Esophagus squamous epithelium (tissue), 5 donors: ENCODE results near the gene LDLRAD4. TPM values are rescaled to one million over a fixed set of nuclear protein-coding genes. Genes with fewer than 3 reads are reported as not detected.

Experiments used
- DNase-seq: peaks from one replicate; lab custom pipeline; 2025; lab: John Stamatoyannopoulos, UW
- H3K27ac ChIP-seq, 4 donors: fragments of 200-600 bp; sonication (generic); one replicate each; pipeline ENCODE4 v1.5.1; 2016 to 2019; ENCODE audit warnings: mild to moderate bottlenecking in 1 of 4
- H3K27me3 ChIP-seq, 4 donors: fragments of 200-600 bp; sonication (generic); 1 replicate in 3 of 4; 2 replicates in 1 of 4; pipeline versions ENCODE4 v1.5.1 to v1.6.0; 2017 to 2021; ENCODE audit warnings: antibody characterized with exemption in 1 of 4
- H3K36me3 ChIP-seq, 3 donors: fragments of 200-600 bp; sonication (generic); one replicate each; pipeline ENCODE4 v1.5.1; 2016 to 2019
- H3K4me1 ChIP-seq, 3 donors: fragments of 200-600 bp; sonication (generic); one replicate each; pipeline ENCODE4 v1.5.1; 2017 to 2019
- H3K4me3 ChIP-seq, 4 donors: fragments of 200-600 bp; sonication (generic); 1 replicate in 3 of 4; 2 replicates in 1 of 4; pipeline ENCODE4 v1.5.1; 2016 to 2019; ENCODE audit warnings: mild to moderate bottlenecking in 2 of 4, moderate library complexity in 1 of 4
- H3K9me3 ChIP-seq, 3 donors: fragments of 200-600 bp; sonication (generic); one replicate each; pipeline ENCODE4 v1.5.1; 2016 to 2019
- CTCF ChIP-seq, 6 experiments: fragments of 450-650 bp in 4 of 6; fragments of 200-600 bp in 2 of 6; sonication (generic) in 2 of 6; IDR thresholded peaks; one replicate each; pipeline ENCODE4 v1.5.1; 2016 to 2019; ENCODE audit warnings: antibody characterized with exemption in 6 of 6, mild to moderate bottlenecking in 4 of 6, moderate library complexity in 4 of 6
- POLR2A ChIP-seq, 4 donors: fragments of 450-650 bp; IDR thresholded peaks; one replicate each; pipeline ENCODE4 v1.6.1; 2017; ENCODE audit warnings: antibody characterized with exemption in 4 of 4, mild to moderate bottlenecking in 4 of 4, moderate library complexity in 3 of 4
- WGBS, 2 donors: methylation state at CpG; one replicate each; pipeline ENCODE4 v1.1.5; 2018; 5-methylcytosine and 5-hydroxymethylcytosine counted together
- intact Hi-C: fragments of 100-400 bp; cut with DNase I; formaldehyde crosslinking; loops from one replicate; pipeline ENCODE4 v1.15.0; 2022
- total RNA-seq, 4 donors: library from RNA; depleted of rRNA; stranded (reverse); fragments of >200 nt; gene quantifications; one replicate each; pipeline ENCODE4 v1.1.0, GENCODE V29; 2016
- donor health status: DM: yes; HTN: yes; CAD: no.

The LDLRAD4 gene
- total RNA-seq, 4 donors from 2014 or later = 0.91 to 17.9 (median 6.8) TPM

- Histone ChIP-seq H3K36me3 (no peaks in the 10 kb centered on the region), H3K9me3 (no peaks in the 10 kb centered on the region), H3K27ac (no peak overlapping the region), H3K4me1 (peaks cover 0 to 2% (median under 1%) of the 10 kb centered on the region in 3 donors), H3K27me3 (no peaks in the 10 kb centered on the region), H3K4me3 (no peak overlapping the region)
- WGBS, 2 donors = 100% methylated on average over 1 of the region's 11 CpGs
- no peak for DNase-seq
- no peak for TF ChIP-seq POLR2A (IDR thresholded peaks at IDR 0.05)
- no peak for TF ChIP-seq CTCF (IDR thresholded peaks at IDR 0.05)
- intact Hi-C loops = loop anchor here (10.0 kb wide), 1 partner anchor 70 kb away; no protein-coding TSS in a partner anchor
Observed at GRCh38 chr18:13624563-13625237, 406.1 kb downstream of the LDLRAD4 start.

- peaks cover 0 to 6% (median 3%) of the 10 kb centered on the region in 3 donors for H3K4me1 ChIP-seq
- H3K36me3 ChIP-seq = no peaks in the 10 kb centered on the region
- intact Hi-C loops = loop anchor here (10.0 kb wide), 1 partner anchor 71 kb away; no protein-coding TSS in a partner anchor
- no peak overlapping the region for H3K27ac ChIP-seq
- no peaks in the 10 kb centered on the region for H3K9me3 ChIP-seq
- no peaks in the 10 kb centered on the region for H3K27me3 ChIP-seq
- no peak for DNase-seq
- WGBS, 2 donors = 81 to 100% methylated on average over 1 to 8 of the region's 10 CpGs
- no peak overlapping the region for H3K4me3 ChIP-seq
- TF ChIP-seq POLR2A (IDR thresholded peaks at IDR 0.05) (no peak), CTCF (IDR thresholded peaks at IDR 0.05) (no peak)
Observed at GRCh38 chr18:13625355-13625754, 406.8 kb downstream of the LDLRAD4 start.

GRCh38 chr18:13625843-13626543 lies 407.4 kb downstream of the LDLRAD4 start:
- Histone ChIP-seq H3K27me3 (no peaks in the 10 kb centered on the region), H3K27ac (no peak overlapping the region), H3K4me3 (no peak overlapping the region), H3K36me3 (no peaks in the 10 kb centered on the region), H3K9me3 (no peaks in the 10 kb centered on the region), H3K4me1 (peaks cover 0 to 6% (median 3%) of the 10 kb centered on the region in 3 donors)
- DNase-seq = no peak
- WGBS, 2 donors = 85 to 92% methylated on average over 8 of the region's 8 CpGs
- intact Hi-C loops = loop anchor here (10.0 kb wide), 1 partner anchor 71 kb away; no protein-coding TSS in a partner anchor
- no peak for TF ChIP-seq POLR2A (IDR thresholded peaks at IDR 0.05)
- no peak for TF ChIP-seq CTCF (IDR thresholded peaks at IDR 0.05)

GRCh38 chr18:13626544-13626908 lies 408.0 kb downstream of the LDLRAD4 start:
- H3K4me3 ChIP-seq = no peak overlapping the region
- no peaks in the 10 kb centered on the region for H3K27me3 ChIP-seq
- H3K36me3 ChIP-seq = no peaks in the 10 kb centered on the region
- WGBS, 2 donors = 38 to 47% methylated on average over 1 to 2 of the region's 2 CpGs
- H3K4me1 ChIP-seq = peaks cover 0 to 6% (median 3%) of the 10 kb centered on the region in 3 donors
- DNase-seq = no peak
- TF ChIP-seq POLR2A (IDR thresholded peaks at IDR 0.05) = no peak
- TF ChIP-seq CTCF (IDR thresholded peaks at IDR 0.05) = no peak
- H3K27ac ChIP-seq = no peak overlapping the region
- intact Hi-C loops = loop anchor here (10.0 kb wide), 1 partner anchor 72 kb away; no protein-coding TSS in a partner anchor
- no peaks in the 10 kb centered on the region for H3K9me3 ChIP-seq

GRCh38 chr18:13627639-13628038 lies 409.1 kb downstream of the LDLRAD4 start:
- no peak for TF ChIP-seq CTCF (IDR thresholded peaks at IDR 0.05)
- TF ChIP-seq POLR2A (IDR thresholded peaks at IDR 0.05) = no peak

More at GRCh38 chr18:13627639-13628038, 409.1 kb downstream of the LDLRAD4 start:
- Histone ChIP-seq H3K27ac (no peak overlapping the region), H3K27me3 (no peaks in the 10 kb centered on the region), H3K9me3 (no peaks in the 10 kb centered on the region), H3K36me3 (no peaks in the 10 kb centered on the region), H3K4me1 (peaks cover 0 to 6% (median 3%) of the 10 kb centered on the region in 3 donors), H3K4me3 (no peak overlapping the region)
- WGBS, 2 donors = 80% methylated on average over 1 to 2 of the region's 8 CpGs
- intact Hi-C loops = loop anchor here (10.0 kb wide), 1 partner anchor 73 kb away; no protein-coding TSS in a partner anchor
- no peak for DNase-seq
